IMR-90 (cell line): Measurements from ENCODE around the gene MAP4K1. TPM values are rescaled to one million over a fixed set of nuclear protein-coding genes. Genes with fewer than 3 reads are reported as not detected.

Experiments used
- ATAC-seq: fragments of 200-7000 bp; cut with Tn5 transposase; 2 replicates; pipeline ENCODE4 v1.9.1; 2020; ENCODE audit warnings: low read depth, mild to moderate bottlenecking, moderate library complexity
- BruUV-seq: library from RNA; stranded (reverse); fragments of 400-500 nt; replicated peaks from 2 replicates; lab custom pipeline; 2021; lab: Mats Ljungman, UMichigan
- CTCF ChIA-PET: fragments of 300-600 bp; formaldehyde crosslinking; extraction: SDS; loops from one replicate; lab custom pipeline; 2021; ENCODE audit warnings: antibody characterized with exemption; lab: Yijun Ruan, JAX
- POLR2A ChIA-PET: fragments of 300-600 bp; sonication (Branson Sonifier 250); formaldehyde crosslinking; loops from one replicate; lab custom pipeline; 2022; ENCODE audit warnings: antibody characterized with exemption; ENCODE audit not compliant: unreplicated experiment; lab: Charles Lee
- DNase-seq: peaks from one replicate; pipeline ENCODE4 v3.0.0; 2013
- H2AFZ ChIP-seq: replicated peaks from 2 replicates; pipeline ENCODE3; 2013; ENCODE audit warnings: low read length, mild to moderate bottlenecking; ENCODE audit not compliant: poor library complexity
- H2AK5ac ChIP-seq: 2 replicates; pipeline ENCODE4 v1.6.1; 2013; ENCODE audit warnings: low read depth, low read length, inconsistent platforms
- H2AK9ac ChIP-seq: replicated peaks from 2 replicates; pipeline ENCODE3; 2013; ENCODE audit warnings: mild to moderate bottlenecking, low read depth, low read length, moderate library complexity; ENCODE audit not compliant: poor library complexity
- H2BK120ac ChIP-seq: 2 replicates; pipeline ENCODE4 v1.6.1; 2013; ENCODE audit warnings: low read depth, low read length, inconsistent platforms
- H2BK15ac ChIP-seq: 3 replicates; pipeline ENCODE4 v1.6.1; 2013; ENCODE audit warnings: low read depth, low read length, inconsistent platforms
- H2BK20ac ChIP-seq: 2 replicates; pipeline ENCODE4 v1.6.1; 2013; ENCODE audit warnings: low read depth, mild to moderate bottlenecking, inconsistent platforms, low read length, moderate library complexity
- H2BK5ac ChIP-seq: 2 replicates; pipeline ENCODE4 v1.6.1; 2013; ENCODE audit warnings: mild to moderate bottlenecking, low read depth, low read length, inconsistent platforms; ENCODE audit not compliant: poor library complexity, severe bottlenecking
- H3K14ac ChIP-seq: replicated peaks from 2 replicates; pipeline ENCODE4 v1.6.1; 2013; ENCODE audit warnings: low read depth, low read length, inconsistent platforms
- H3K18ac ChIP-seq: 2 replicates; pipeline ENCODE4 v1.6.1; 2013; ENCODE audit warnings: low read depth, low read length, control low read depth
- H3K23ac ChIP-seq: 2 replicates; pipeline ENCODE4 v1.6.1; 2013; ENCODE audit warnings: low read depth, low read length, inconsistent platforms
- H3K27ac ChIP-seq: 2 replicates; pipeline ENCODE4 v1.5.1; 2013; ENCODE audit warnings: mild to moderate bottlenecking, control low read depth, low read length; ENCODE audit not compliant: insufficient read depth
- H3K27me3 ChIP-seq: 2 replicates; pipeline ENCODE4 v1.6.1; 2013; ENCODE audit warnings: low read length; ENCODE audit not compliant: control insufficient read depth, insufficient read depth
- H3K36me3 ChIP-seq: 2 replicates; pipeline ENCODE4 v1.6.1; 2013; ENCODE audit warnings: low read length, mixed read lengths; ENCODE audit not compliant: control insufficient read depth, insufficient read depth
- H3K4ac ChIP-seq: 2 replicates; pipeline ENCODE4 v1.6.1; 2013; ENCODE audit warnings: low read depth, low read length, inconsistent platforms
- H3K4me1 ChIP-seq: 2 replicates; pipeline ENCODE4 v1.6.1; 2013; ENCODE audit warnings: low read length, mixed read lengths; ENCODE audit not compliant: control insufficient read depth, insufficient read depth
- H3K4me2 ChIP-seq: 2 replicates; pipeline ENCODE4 v1.6.1; 2013; ENCODE audit warnings: low read depth, mild to moderate bottlenecking, control low read depth, low read length, moderate library complexity
- H3K4me3 ChIP-seq: 2 replicates; pipeline ENCODE4 v1.5.1; 2013; ENCODE audit warnings: low read depth, mild to moderate bottlenecking, control low read depth, low read length, moderate library complexity; ENCODE audit not compliant: insufficient read depth
- H3K56ac ChIP-seq: 2 replicates; pipeline ENCODE4 v1.6.1; 2013; ENCODE audit warnings: low read length, inconsistent platforms; ENCODE audit not compliant: insufficient read depth; ENCODE audit errors: extremely low read depth
- H3K79me1 ChIP-seq, 2 experiments: 2 replicates each; pipeline ENCODE4 v1.6.1; 2013; ENCODE audit warnings: low read length in 2 of 2, inconsistent platforms in 1 of 2, low read depth in 1 of 2
- H3K9ac ChIP-seq: 2 replicates; pipeline ENCODE4 v1.6.1; 2013; ENCODE audit warnings: low read depth, low read length, control low read depth
- H3K9me1 ChIP-seq: 2 replicates; pipeline ENCODE4 v1.6.1; 2013; ENCODE audit warnings: low read length, inconsistent platforms; ENCODE audit not compliant: insufficient read depth
- H3K9me3 ChIP-seq: 2 replicates; pipeline ENCODE4 v1.6.1; 2013; ENCODE audit warnings: low read length; ENCODE audit not compliant: control insufficient read depth, insufficient read depth
- H4K20me1 ChIP-seq: 2 replicates; pipeline ENCODE4 v1.6.1; 2013; ENCODE audit warnings: low read length, inconsistent platforms; ENCODE audit not compliant: insufficient read depth
- H4K5ac ChIP-seq: 2 replicates; pipeline ENCODE4 v1.6.1; 2013; ENCODE audit warnings: mild to moderate bottlenecking, low read depth, low read length, control low read depth
- H4K8ac ChIP-seq, 2 experiments: 2 replicates each; pipeline ENCODE4 v1.6.1; 2013; ENCODE audit warnings: low read depth in 2 of 2, low read length in 2 of 2, control low read depth in 1 of 2, inconsistent platforms in 1 of 2
- H4K91ac ChIP-seq: 2 replicates; pipeline ENCODE4 v1.6.1; 2013; ENCODE audit warnings: low read depth, low read length, inconsistent platforms; ENCODE audit not compliant: insufficient read depth
- BHLHE40 ChIP-seq: fragments of 150-350 bp; IDR thresholded peaks from 2 replicates; pipeline ENCODE4 v1.6.1; 2016; ENCODE audit warnings: mild to moderate bottlenecking, low read depth, low read length
- CEBPB ChIP-seq: IDR thresholded peaks from 2 replicates; pipeline ENCODE4 v1.6.1; 2012; ENCODE audit warnings: low read depth, low read length, improper control_type of control experiment
- CHD1 ChIP-seq: IDR thresholded peaks from 2 replicates; pipeline ENCODE4 v1.6.1; 2012; ENCODE audit warnings: low read depth, low read length, improper control_type of control experiment
- FOS ChIP-seq: fragments of 150-350 bp; IDR thresholded peaks from 2 replicates; pipeline ENCODE4 v1.6.1; 2016; ENCODE audit warnings: low read depth, low read length
- MAFK ChIP-seq: IDR thresholded peaks from 2 replicates; pipeline ENCODE4 v1.6.1; 2012; ENCODE audit warnings: low read depth, low read length, improper control_type of control experiment
- MAZ ChIP-seq: IDR thresholded peaks from 2 replicates; pipeline ENCODE4 v1.6.1; 2012; ENCODE audit warnings: low read depth, mild to moderate bottlenecking, low read length, improper control_type of control experiment, moderate library complexity, borderline replicate concordance
- MXI1 ChIP-seq: IDR thresholded peaks from 2 replicates; pipeline ENCODE4 v1.6.1; 2012; ENCODE audit warnings: low read depth, mild to moderate bottlenecking, low read length, moderate library complexity, borderline replicate concordance
- NFE2L2 ChIP-seq: fragments of 150-350 bp; IDR thresholded peaks from 2 replicates; pipeline ENCODE4 v1.6.1; 2016; ENCODE audit warnings: low read depth, mild to moderate bottlenecking, low read length
- POLR2A ChIP-seq: IDR thresholded peaks from 2 replicates; pipeline ENCODE4 v1.6.1; 2012; ENCODE audit warnings: mild to moderate bottlenecking, low read depth, low read length
- RAD21 ChIP-seq: IDR thresholded peaks from 2 replicates; pipeline ENCODE4 v1.6.1; 2012; ENCODE audit warnings: low read length, improper control_type of control experiment
- RCOR1 ChIP-seq: IDR thresholded peaks from 2 replicates; pipeline ENCODE4 v1.6.1; 2012; ENCODE audit warnings: mild to moderate bottlenecking, low read length, improper control_type of control experiment; ENCODE audit not compliant: insufficient replicate concordance
- RFX5 ChIP-seq: IDR thresholded peaks from 2 replicates; pipeline ENCODE4 v1.8.0; 2012; ENCODE audit warnings: low read depth, mild to moderate bottlenecking, low read length, moderate library complexity
- WGBS, 2 experiments: methylation state at CpG; one replicate each; pipeline versions ENCODE4 v1.1.5 to v1.1.7; 2013; ENCODE audit warnings: missing lambda C conversion rate in 2 of 2; ENCODE audit not compliant: insufficient read length in 1 of 2; ENCODE audit errors: extremely low coverage in 2 of 2; 5-methylcytosine and 5-hydroxymethylcytosine counted together
- dilution Hi-C: fragments of 300-500 bp; cut with HindIII; formaldehyde crosslinking; loops from one replicate; pipeline ENCODE4 v1.14.3; 2018; ENCODE audit warnings: low sequenced_read_pairs; ENCODE audit not compliant: unreplicated experiment
- in situ Hi-C: fragments of 300-500 bp; cut with MboI; formaldehyde crosslinking; loops from 3 replicates; pipeline ENCODE4 v1.14.3; 2019; ENCODE audit warnings: low sequenced_read_pairs, inconsistent platforms, mixed read lengths
- intact Hi-C: fragments of 100-400 bp; cut with micrococcal nuclease; formaldehyde crosslinking; loops from 2 replicates; pipeline ENCODE4 v1.10.0; 2022
- polyA plus RNA-seq, 3 experiments: library from polyadenylated mRNA; depleted of rRNA; stranded (reverse); fragments of >200 nt; gene quantifications; 2 replicates each; pipeline ENCODE4 v1.2.3, GENCODE V29; 2012; ENCODE audit warnings: low replicate concordance in 1 of 3
- total RNA-seq: library from RNA; depleted of rRNA; stranded (reverse); fragments of >200 nt; gene quantifications from 2 replicates; pipeline ENCODE4 v1.2.3, GENCODE V29; 2012
- TF ChIP-seq, protein P1 (sequence below): fragments of 150-350 bp; IDR thresholded peaks from 2 replicates; pipeline ENCODE4 v1.6.1; 2016; ENCODE audit warnings: low read depth, mild to moderate bottlenecking, low read length, moderate library complexity, borderline replicate concordance
- TF ChIP-seq, protein P2 (sequence below): fragments of 150-350 bp; IDR thresholded peaks from 2 replicates; pipeline ENCODE4 v1.6.1; 2017; ENCODE audit warnings: mild to moderate bottlenecking, antibody characterized with exemption, low read length, low read depth

The MAP4K1 gene
- total and polyA plus RNA-seq, 2 of the 4 experiments (the other 2 are of a cell fraction) = 0.22 TPM; not detected in 1

GRCh38 chr19:38639679-38640078 lies 21.9 kb upstream of the MAP4K1 start:
- Histone ChIP-seq H2BK20ac (no peak overlapping the region), H3K18ac (no peak overlapping the region), H3K27me3 (no peaks in the 10 kb centered on the region), H3K14ac (no peak overlapping the region), H3K9me1 (0 out of 2 replicates have a peak, but pooled peaks cover 3% of the 10 kb centered on the region), H3K27ac (no peak overlapping the region), H2AK9ac (no peak overlapping the region), H2AFZ (no peak overlapping the region), H3K23ac (no peak overlapping the region), H2BK5ac (no peak overlapping the region), H3K9me3 (no peaks in the 10 kb centered on the region), H4K91ac (no peak overlapping the region), H2BK15ac (no peak overlapping the region), H2BK120ac (no peak overlapping the region), H4K20me1 (peaks cover 2% of the 10 kb centered on the region), H3K4me1 (no peaks in the 10 kb centered on the region), H3K79me1 (peaks cover 18 to 30% of the 10 kb centered on the region in 2 experiments), H3K56ac (no peak overlapping the region), H3K36me3 (peaks cover 4% of the 10 kb centered on the region), H3K9ac (no peak overlapping the region), H3K4ac (no peak overlapping the region), H3K4me3 (no peak overlapping the region), H4K8ac (no peak overlapping the region), H3K4me2 (no peak overlapping the region), H4K5ac (no peak overlapping the region), H2AK5ac (no peak overlapping the region)
- intact Hi-C loops = loop anchor here (10.0 kb wide), 1 partner anchor 405 kb away; no protein-coding TSS in a partner anchor
- DNase-seq = no peak
- WGBS, 2 experiments = no CpG with 5 or more reads among the region's 2 CpGs
- BruUV-seq = no TSS peak
- ChIA-PET POLR2A (no interaction called here), CTCF (interaction anchor here (0.6 kb wide), 1 partner anchor 124 kb away, joined by 3 read pairs; no protein-coding TSS in a partner anchor)
- dilution Hi-C loops = no loop called here
- in situ Hi-C loops = loop anchor here (25.0 kb wide), 1 partner anchor 402 kb away; no protein-coding TSS in a partner anchor
- no peak for ATAC-seq
- TF ChIP-seq RCOR1 (no peak), RAD21 (no peak), POLR2A (no peak), FOS (no peak), RFX5 (no peak), MAZ (no peak), NFE2L2 (no peak), MAFK (no peak), BHLHE40 (no peak), CHD1 (no peak), MXI1 (no peak), CEBPB (no peak)
- TF ChIP-seq, protein P1, sequence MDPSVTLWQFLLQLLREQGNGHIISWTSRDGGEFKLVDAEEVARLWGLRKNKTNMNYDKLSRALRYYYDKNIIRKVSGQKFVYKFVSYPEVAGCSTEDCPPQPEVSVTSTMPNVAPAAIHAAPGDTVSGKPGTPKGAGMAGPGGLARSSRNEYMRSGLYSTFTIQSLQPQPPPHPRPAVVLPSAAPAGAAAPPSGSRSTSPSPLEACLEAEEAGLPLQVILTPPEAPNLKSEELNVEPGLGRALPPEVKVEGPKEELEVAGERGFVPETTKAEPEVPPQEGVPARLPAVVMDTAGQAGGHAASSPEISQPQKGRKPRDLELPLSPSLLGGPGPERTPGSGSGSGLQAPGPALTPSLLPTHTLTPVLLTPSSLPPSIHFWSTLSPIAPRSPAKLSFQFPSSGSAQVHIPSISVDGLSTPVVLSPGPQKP = no peak
- TF ChIP-seq, protein P2, sequence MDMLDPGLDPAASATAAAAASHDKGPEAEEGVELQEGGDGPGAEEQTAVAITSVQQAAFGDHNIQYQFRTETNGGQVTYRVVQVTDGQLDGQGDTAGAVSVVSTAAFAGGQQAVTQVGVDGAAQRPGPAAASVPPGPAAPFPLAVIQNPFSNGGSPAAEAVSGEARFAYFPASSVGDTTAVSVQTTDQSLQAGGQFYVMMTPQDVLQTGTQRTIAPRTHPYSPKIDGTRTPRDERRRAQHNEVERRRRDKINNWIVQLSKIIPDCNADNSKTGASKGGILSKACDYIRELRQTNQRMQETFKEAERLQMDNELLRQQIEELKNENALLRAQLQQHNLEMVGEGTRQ = no peak
